Left colon (tissue), 2 donors: ENCODE results near the gene RPS6KA4. TPM values are rescaled to one million over a fixed set of nuclear protein-coding genes. Genes with fewer than 3 reads are reported as not detected.

Source experiments
- ATAC-seq: fragments of 200-7000 bp; cut with Tn5 transposase; one replicate; pipeline ENCODE4 v1.9.1; 2020; ENCODE audit warnings: mild to moderate bottlenecking, moderate library complexity
- DNase-seq, 2 donors: peaks; one replicate each; pipeline ENCODE4 v3.0.0-alpha.2; 2020
- intact Hi-C, 2 donors: fragments of 100-400 bp; cut with DNase I in 1 of 2; cut with micrococcal nuclease in 1 of 2; formaldehyde crosslinking; loops; one replicate each; pipeline versions ENCODE4 v1.11.2 to v1.14.0; 2022; cut with DNase I, micrococcal nuclease
- total RNA-seq, 2 donors: library from RNA; stranded (reverse); fragmentation: NEBNext Ultra II Directional; extraction: Animal tissue kit (Norgen Biotek cat#: 25700); gene quantifications; one replicate each; pipeline ENCODE4 v1.2.1, GENCODE V29; 2021
- donor health status: DM: no; HTN: no; CAD: no.
- donor health status: DM: yes; HTN: yes; CAD: no.

The RPS6KA4 gene
- total RNA-seq, 2 donors from 2014 or later = 30.4 to 42.6 TPM

DNA sequence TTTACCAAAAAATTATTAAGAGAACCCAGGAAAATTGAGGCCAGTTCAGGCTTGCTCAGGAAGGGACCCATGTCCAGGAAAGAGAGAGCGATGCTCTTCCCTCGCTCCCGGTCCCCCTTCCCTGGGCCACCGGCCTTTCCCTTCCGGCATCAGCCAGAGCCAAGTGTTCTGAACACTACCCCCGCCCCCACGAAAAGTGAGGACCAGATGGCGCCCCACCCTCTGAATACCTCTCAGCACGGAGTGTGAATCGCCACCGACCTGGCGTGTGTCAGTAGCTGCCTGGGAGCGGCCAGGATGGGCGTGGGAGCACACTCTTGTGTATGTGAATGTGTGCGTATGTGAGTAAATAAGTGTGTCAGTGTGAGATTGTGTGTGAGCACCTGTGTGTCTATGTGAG is 20.2 kb downstream of the RPS6KA4 start:
- DNase-seq = no peak
- no peak for ATAC-seq
- intact Hi-C loops = no loop called here

DNA sequence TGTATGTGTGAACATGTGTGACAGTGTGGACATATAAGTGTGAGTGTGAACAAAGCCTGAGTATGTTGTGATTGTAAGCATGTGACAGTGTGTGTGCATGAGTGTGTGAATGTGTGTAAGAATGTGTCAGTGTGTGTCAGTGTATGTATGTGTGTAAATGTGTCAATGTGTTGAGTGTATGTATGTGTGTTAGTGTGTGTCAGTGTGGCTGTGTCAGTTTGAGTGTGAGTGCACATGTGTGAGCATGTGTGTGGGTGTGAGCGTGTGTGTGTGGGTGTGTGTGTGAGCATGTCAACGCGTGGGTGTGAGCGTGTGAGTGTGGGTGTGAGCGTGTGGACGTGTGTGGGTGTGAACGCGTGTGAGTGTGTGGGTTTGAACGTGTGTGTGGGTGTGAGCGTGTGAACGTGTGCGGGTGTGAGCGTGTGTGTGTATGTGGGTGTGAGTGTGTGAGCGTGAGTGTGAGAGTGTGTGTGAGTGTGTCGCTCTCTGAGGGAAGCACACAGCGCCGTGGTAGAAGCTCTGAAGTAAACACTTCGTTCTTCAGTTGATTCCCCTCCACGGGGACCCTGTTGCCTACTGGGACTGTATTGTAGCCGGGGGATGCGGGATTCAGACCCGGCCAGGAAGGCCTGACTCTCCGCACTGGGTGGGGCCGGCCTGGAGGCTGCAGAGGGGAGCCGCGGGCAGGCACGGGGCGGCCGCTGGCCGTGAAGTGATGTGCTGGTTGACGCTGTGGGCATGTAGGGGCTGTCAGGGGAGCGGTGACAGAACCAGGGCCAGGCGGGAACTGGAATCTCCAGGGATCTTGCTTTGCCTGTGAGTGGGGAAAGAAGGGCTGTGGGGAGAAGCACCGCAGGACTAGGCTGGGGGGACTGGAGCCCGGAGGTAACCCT is 21.1 kb downstream of the RPS6KA4 start:
- intact Hi-C loops = no loop called here
- ATAC-seq (no peak), DNase-seq (no peak)

DNA sequence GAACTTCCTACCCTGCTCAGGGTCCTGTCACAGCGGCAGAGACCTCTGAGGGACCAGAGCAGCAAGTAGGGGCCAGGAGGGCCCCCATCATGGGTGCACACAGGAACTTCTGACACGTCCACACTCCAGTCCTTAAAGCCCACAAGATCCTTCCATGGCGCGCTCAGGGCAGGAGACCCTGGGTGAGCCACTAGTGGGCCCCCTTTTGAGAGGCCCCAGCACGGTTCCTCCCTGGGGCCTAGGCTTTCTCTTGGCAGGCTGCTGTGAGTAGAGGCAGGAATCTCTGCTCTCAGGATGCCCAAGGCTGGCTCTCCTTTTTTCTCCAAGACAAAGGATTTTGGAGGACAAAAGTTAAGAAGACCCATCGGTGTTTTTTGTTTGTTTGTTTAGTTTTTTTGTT is 22.4 kb downstream of the RPS6KA4 start:
- DNase-seq = no peak
- no peak for ATAC-seq
- intact Hi-C loops = no loop called here

DNA sequence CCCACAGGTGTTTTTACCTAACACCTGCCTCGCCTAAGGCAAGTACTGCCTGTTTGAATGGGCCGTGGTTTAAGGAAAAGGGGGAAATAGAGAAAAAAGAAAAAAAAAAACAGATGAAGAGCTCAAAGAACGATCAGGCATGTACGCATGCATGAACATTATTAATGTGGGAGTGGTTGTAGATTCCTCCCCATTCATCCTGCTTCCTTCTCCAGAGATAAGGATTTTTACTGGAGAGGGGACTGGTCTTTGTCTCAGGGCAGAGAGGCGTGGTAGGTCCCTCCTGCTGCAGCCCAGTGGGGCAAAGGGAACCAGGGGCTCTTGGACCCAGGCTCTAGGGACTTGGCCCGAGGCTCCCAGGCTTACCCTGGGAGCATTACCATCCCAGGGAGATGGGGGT is 23.1 kb downstream of the RPS6KA4 start:
- intact Hi-C loops = no loop called here
- DNase-seq = no peak

DNA sequence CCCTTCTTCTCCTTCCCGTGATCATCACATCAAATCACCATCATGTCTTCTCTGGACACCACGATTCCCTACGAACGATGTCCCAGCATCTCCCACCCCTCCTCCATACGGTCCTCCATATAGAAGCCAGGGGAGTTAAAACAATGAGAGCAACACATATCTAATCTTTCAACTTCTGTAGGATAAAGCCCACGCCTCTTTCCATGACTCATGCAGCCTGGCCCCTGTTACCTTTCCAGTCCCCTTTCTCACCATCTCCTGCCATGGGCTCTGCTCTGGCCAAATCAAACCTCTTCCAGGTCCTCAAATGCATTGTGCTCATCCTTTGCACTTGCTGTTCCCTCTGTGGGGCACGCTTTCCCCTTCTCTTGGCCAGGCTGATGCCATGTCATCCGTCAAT is 23.6 kb downstream of the RPS6KA4 start:
- intact Hi-C loops = no loop called here
- ATAC-seq = no peak
- DNase-seq = no peak

More for the DNA sequence above, 23.1 kb downstream of the RPS6KA4 start:
- no peak for ATAC-seq

DNA sequence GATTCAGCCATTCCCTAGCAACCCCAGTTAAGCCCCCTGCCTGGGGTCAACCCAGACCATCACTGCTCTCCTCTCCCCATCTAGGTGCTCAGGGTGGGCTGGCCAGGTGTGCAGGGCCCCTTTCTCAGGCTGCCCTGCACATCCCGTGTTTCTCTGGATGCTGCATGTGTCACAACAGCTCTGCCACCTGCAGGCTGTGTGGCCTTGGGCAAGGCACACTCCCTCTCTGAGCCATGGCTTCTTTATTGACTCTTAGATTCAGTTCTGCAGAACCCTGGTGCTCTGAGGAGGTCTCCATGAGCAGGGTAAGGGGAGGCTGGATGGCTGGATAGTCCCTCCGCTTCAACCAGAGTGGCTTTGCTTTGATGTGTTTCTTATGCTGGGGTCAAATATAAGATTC is 24.6 kb downstream of the RPS6KA4 start:
- DNase-seq (no peak), ATAC-seq (no peak)
- intact Hi-C loops = no loop called here

DNA sequence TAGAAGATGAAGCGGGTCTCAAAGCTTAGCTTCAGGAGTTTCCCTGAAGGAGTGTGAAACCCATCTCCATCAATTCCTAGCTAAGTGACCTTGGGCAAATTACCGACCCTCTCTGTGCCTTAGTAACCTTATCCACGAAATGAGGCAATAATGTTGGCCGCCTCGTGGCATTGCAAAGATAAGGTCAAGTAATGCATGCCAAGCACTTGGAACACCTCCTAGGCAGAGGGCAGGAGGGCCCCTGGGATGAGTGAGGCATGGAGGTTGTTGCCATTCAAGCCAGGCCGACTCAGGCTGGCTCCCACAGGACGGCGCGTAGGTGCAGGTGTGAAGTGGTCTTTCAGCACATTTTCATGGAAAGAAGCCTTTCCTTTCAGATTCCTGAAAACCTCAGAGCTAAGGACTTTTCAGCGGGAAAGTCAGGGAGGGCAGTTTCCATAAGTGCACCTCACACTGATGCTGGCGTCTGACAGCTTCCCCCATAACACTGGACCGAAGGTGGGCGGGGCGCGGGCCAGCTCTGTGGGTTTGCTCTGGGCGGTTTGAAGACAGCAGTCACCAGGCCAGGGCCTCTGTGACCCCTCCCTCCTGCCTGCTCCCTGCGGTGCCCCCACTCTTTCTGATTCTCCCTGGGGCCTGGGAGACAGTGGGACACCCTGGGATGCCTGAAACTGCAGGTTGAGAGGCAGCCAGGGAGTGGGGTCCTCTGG is 25.2 kb downstream of the RPS6KA4 start:
- no peak for DNase-seq
- intact Hi-C loops = no loop called here
- ATAC-seq = no peak

DNA sequence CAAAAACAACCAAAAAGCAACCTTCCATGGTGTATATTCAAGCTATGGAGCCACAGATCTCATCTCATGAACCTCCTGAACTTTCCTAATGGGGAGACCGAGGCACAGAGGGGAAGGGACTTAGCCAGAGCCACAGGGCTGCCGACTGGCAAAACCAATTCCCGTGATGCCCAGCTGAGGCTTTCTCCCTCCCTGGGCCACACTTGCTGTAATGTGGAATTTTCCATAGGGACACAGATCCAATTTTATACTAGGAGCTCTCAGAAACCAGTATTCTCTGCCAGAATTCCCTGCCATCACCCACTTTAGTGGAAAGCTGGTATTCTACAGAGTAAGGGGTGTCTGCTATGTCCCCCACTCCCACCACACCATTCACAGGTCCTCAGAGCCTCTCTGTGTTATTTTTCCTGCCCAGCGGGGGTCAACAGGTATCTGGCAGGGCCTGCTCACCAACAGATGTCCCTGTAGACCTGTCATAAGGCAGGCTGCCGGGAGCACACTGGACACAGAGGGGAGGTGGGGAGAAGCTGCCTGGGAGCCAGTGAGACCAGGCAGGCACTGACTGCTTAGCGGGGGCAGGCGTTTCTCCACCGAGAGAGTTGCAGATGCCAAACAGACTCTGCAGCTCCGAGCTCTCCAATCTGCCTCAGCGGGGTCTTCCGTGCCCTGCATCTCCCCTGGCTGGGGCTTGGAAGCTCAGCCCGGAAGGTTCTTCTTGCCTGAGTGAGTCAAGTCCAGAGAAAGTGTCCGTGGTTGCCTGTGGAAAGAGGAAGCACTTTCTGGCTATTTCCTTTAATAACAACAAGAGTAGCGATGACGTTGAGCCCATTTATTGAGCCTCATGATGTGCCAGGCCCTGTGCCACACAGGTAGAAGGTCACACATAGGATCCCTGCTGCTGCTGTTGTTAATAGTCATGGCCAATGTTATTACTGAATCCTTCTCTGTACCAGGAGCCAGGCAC is 26.3 kb downstream of the RPS6KA4 start:
- DNase-seq = no peak
- intact Hi-C loops = no loop called here
- no peak for ATAC-seq

DNA sequence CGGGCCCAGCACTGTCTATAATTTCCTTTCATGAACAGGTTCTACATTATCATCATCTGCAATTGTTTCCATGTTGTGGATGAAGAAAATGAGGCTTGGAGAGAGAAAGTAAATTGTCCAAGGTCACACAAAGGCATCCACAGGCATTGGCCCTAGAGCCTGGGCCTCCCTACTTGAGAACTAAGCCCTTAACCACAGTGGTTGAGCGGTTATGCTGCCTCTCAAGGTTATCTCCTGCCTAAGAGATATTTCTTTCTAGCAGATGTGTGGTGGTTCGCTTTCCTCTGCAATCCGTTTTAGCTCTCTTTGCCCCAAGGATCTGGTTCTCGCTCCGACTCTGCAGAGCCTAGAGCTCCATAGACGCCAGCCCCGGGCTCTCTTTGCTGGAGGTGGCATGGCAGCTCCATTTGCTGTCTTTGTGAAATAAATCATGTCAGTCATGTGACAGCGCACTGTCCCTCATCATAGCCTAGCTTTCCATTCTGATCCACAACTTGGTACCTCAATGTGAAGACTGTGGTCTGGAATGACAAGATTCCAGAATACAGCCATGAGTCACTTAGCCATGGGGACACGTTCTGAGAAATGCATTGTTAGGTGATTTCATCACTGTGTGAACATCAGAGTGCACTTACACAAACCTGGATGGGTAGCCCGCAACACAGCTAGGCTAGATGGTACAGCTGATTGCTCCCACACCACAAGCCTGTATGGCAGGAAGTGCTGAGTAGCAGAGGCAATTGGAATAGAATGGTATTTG is 27.2 kb downstream of the RPS6KA4 start:
- intact Hi-C loops = no loop called here
- ATAC-seq = no peak

DNA sequence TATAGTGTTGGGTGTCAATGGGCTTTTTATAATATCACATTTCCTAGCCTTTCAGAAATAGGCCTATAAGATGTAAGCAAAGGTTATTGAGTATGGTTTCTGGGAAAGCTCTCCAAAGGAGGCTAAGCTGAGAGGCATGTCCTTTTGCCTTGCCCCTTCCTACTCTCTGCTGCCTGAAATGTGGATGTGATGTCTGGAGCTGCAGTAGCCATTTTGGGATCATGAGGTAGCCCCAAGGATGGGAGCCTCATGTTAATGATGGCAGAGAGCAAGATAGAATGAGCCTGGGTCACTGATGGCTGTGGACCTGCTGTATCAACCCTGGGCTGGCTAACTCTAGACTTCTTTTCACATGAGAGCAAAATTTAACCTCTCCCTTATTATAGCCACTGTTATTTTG is 29.0 kb downstream of the RPS6KA4 start:
- intact Hi-C loops = no loop called here
- DNase-seq = no peak
- ATAC-seq = no peak

More for the DNA sequence above, 27.2 kb downstream of the RPS6KA4 start:
- no peak for DNase-seq

DNA sequence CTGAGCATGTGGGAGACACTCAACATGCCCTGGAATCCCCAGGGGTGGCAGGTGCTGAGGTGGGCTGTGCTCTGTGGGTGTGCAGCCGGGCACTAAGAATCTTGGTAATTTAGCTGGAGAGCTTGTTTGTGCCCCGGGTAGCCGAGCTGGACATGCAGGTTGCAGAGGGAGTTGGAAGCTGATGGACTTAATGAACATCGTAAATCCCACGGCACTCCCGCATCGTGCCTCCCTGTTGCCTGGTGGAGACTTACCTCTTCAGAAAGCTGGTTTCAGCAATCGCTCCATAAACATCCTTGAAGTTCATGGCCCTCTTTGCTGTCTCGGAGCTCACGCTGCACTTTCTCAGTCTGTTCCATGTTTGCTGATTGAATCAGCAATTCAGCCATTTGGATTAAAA is 29.9 kb downstream of the RPS6KA4 start:
- DNase-seq = no peak
- no peak for ATAC-seq
- intact Hi-C loops = no loop called here

DNA sequence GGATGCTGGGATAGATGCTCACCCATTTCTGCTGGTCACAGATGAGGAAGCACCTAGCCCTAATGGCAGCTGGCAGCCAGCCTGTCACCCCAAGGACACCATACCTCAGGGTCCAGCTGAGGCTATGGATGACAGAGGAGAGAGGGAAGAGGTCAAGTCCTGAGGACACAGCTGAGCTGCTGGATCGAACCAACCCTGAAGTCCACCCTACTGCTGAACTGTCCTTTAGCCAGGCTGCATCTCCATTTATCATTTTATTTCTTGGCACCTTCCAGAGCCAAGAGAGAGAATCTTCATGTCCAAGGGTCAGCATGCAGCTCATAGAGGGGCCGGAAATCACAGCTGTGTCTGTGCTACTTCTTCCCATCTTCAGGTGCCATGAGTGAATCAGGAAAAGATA is 30.9 kb downstream of the RPS6KA4 start:
- intact Hi-C loops = no loop called here
- DNase-seq (no peak), ATAC-seq (no peak)

DNA sequence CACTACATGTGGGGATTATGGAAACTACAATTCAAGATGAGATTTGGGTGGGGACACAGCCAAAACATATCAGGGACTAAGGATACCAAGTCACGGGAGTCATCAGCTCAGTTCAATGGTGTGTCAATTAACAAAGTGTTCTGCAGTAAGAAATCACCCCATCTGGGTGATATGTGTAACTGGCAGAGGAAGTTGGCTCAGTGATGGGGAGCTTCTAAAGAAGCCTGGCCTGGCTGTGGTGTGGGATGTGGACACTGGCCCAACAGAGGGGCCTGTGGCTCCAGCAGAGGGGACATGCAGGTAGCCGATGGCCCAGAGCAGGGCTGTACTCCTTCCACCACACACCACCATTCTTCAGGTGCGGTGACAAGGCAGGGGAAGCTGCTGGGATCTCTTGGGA is 31.6 kb downstream of the RPS6KA4 start:
- ATAC-seq (no peak), DNase-seq (no peak)
- intact Hi-C loops = no loop called here

DNA sequence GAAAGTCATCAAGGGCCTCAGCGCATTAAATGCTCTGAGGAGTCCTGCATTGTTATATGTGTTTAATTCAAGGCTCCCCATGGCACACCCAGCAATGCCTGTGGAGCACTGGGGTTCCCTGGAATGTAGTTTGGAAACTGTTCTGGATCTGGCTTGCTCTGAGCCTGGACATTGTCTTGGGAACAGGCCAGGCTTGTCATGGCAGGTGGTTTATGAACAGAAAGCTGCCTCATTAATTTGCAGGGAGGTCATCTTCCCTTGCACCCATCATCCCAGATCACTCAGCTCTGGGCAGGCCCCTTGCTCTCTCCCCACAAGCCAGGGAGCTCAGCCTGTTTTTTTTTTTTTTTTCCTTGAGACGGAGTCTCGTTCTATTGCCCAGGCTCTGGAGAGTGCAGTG is 32.9 kb downstream of the RPS6KA4 start:
- no peak for DNase-seq
- no peak for ATAC-seq
- intact Hi-C loops = no loop called here

DNA sequence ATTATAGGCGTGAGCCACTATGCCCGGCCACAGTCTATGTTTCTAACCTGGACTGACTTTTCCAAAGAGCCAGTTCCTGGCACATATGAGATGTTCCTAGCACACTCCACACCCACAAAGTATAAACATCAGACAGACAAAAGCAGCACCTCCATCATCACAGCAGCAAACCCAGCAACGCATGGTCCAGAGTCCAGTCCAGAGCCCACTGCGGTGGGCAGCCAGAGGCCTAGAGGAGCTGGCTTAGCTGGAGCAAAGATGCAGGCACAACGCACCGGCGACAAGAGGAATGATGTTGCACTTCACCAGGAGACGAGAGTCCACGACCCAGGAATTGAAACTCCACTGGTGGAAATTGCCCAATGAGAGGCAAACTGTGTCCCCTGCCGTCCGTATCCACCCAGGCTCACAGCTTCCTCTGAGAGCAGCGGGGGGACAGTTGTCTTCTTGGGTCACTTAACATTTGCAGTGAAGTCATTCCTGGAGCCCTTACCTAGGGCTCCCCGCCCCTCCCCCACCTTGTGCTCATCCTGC is 36.6 kb downstream of the RPS6KA4 start:
- ATAC-seq = no peak
- DNase-seq = peak in 1 of 2 donors; percentile 23
- intact Hi-C loops = no loop called here

DNA sequence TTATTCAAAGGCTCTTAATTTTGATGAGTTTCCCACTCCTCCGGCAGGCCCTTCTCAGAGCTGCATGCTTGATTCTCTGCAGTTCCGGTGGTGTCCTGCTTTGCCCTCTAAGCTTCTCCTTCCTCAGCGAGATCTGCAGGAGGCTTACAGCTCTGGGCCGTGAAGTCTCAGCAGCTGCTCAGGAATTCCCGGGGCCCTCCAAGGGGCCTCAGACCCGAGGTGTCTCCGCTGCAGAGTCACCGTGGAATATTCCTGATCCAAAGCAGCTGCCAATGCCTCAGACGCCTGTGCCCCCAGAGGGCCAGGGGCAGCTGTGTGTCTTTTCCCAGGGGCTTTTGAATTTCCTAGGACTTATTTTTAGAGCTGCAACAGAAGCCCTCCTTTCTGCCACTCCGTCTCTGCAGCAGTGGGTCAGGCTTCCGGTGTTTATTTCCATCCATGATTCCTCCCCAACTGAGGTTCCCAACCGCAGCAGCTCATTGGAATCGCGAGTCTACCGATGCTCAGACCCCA is 37.2 kb downstream of the RPS6KA4 start:
- ATAC-seq (no peak), DNase-seq (no peak)
- intact Hi-C loops = no loop called here

DNA sequence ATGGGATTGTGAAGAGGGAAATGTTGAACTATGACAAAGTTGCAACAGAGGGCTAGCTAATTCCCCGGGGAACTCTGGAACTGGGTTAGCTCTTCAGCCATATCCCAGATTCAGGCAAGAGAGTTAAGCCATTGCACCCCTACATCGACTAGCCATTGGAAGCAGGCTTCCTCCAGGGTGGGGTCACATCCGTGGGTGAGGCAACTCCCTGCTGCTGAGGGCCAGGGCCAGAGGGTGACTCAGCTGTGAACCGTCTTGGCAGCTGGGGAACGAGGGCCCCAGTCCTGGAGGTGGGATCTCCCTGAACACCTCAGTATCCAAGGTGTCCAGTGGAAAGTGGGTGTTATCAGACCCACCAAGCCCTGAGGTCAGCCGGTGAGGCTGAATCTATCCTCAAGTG is 41.1 kb downstream of the RPS6KA4 start:
- DNase-seq = no peak
- ATAC-seq = peak; percentile 52
- intact Hi-C loops = no loop called here

DNA sequence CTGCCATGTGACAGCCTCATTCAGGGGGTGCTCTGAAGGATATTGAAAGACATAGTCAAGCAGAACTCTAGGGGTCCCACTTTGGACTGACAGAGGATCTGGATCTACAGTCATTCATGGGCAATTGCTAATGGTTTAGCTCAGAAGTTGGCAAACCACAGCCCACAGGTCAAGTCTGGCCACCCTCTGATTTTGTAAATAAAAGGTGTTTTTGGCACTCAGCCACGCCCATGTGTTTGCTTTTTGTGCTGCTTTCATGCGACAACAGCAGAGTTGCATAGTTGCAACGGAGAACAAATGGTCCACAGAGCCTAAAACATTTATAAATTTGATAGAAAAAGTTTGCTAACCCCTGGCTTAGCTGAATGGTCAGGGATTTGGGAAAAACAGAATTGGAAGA is 41.7 kb downstream of the RPS6KA4 start:
- ATAC-seq (no peak), DNase-seq (no peak)
- intact Hi-C loops = no loop called here
